Immature natural killer cell (primary cell): Measurements from ENCODE around the gene LYG2. TPM values are rescaled to one million over a fixed set of nuclear protein-coding genes. Genes with fewer than 3 reads are reported as not detected.
A peak's percentile ranks its signal among the peaks of the same experiment; 100 is the strongest.
"Not testable (repeated sequence)": the region's sequence is repeated elsewhere in the genome, so short reads cannot be mapped to it uniquely, and the experiment has no call there.

Source experiments
- DNase-seq, 3 donors: peaks; one replicate each; pipeline ENCODE4 v3.0.0; 2022; ENCODE audit warnings: mixed read lengths in 1 of 3
- H3K27ac Mint-ChIP-seq, 6 donors: one replicate each; pipeline ENCODE4 v1.8.0; 2020; ENCODE audit warnings: mixed read lengths in 6 of 6, mild to moderate bottlenecking in 5 of 6, inconsistent platforms in 4 of 6, moderate library complexity in 3 of 6
- H3K27me3 Mint-ChIP-seq, 3 donors: one replicate each; pipeline ENCODE4 v1.8.0; 2020 to 2021; ENCODE audit warnings: low read depth in 3 of 3, mild to moderate bottlenecking in 3 of 3, mixed read lengths in 3 of 3, moderate library complexity in 3 of 3, inconsistent platforms in 1 of 3
- H3K36me3 Mint-ChIP-seq, 3 donors: one replicate each; pipeline ENCODE4 v1.8.0; 2020; ENCODE audit warnings: mixed read lengths in 3 of 3, inconsistent platforms in 2 of 3, mild to moderate bottlenecking in 2 of 3
- H3K4me1 Mint-ChIP-seq, 2 donors: one replicate each; pipeline ENCODE4 v1.8.0; 2020; ENCODE audit warnings: inconsistent platforms in 2 of 2, mild to moderate bottlenecking in 2 of 2, mixed read lengths in 2 of 2, moderate library complexity in 1 of 2
- H3K4me3 Mint-ChIP-seq, 5 donors: one replicate each; pipeline ENCODE4 v1.8.0; 2020; ENCODE audit warnings: mild to moderate bottlenecking in 5 of 5, mixed read lengths in 5 of 5, inconsistent platforms in 3 of 5, moderate library complexity in 3 of 5
- H3K9me3 Mint-ChIP-seq, 6 donors: one replicate each; pipeline ENCODE4 v1.8.0; 2020; ENCODE audit warnings: mild to moderate bottlenecking in 6 of 6, mixed read lengths in 6 of 6, inconsistent platforms in 4 of 6, moderate library complexity in 3 of 6
- polyA plus RNA-seq, 3 donors: library from polyadenylated mRNA; unstranded; fragments of 300-500 nt; fragmentation: Illumina TruSeq; gene quantifications; one replicate each; pipeline ENCODE4 v1.2.3, GENCODE V29; 2021

The LYG2 gene
- polyA plus RNA-seq, 3 donors from 2014 or later = not detected

- Mint-ChIP-seq H3K27me3 (peaks cover 0 to 1% (median 0%) of the 10 kb centered on the region in 3 donors), H3K27ac (no peak overlapping the region), H3K9me3 (no peaks in the 10 kb centered on the region)
Measured at GRCh38 chr2:99249951-99250350, 5.5 kb downstream of the LYG2 start.

GRCh38 chr2:99242151-99242550 lies 13.3 kb downstream of the LYG2 start:
- Mint-ChIP-seq H3K4me1 (no peaks in the 10 kb centered on the region), H3K36me3 (peaks cover 3 to 11% (median 11%) of the 10 kb centered on the region in 3 donors), H3K27ac (no peak overlapping the region), H3K4me3 (no peak overlapping the region), H3K27me3 (peaks cover 0 to 1% (median 0%) of the 10 kb centered on the region in 3 donors), H3K9me3 (no peaks in the 10 kb centered on the region)
- no peak for DNase-seq

More at GRCh38 chr2:99249951-99250350, 5.5 kb downstream of the LYG2 start:
- no peak overlapping the region for H3K4me3 Mint-ChIP-seq
- peaks cover 9 to 15% (median 9%) of the 10 kb centered on the region in 3 donors for H3K36me3 Mint-ChIP-seq
- no peak for DNase-seq
- H3K4me1 Mint-ChIP-seq = no peaks in the 10 kb centered on the region

GRCh38 chr2:99240431-99240830 lies 15.0 kb downstream of the LYG2 start:
- H3K27ac Mint-ChIP-seq = no peak overlapping the region
- no peak for DNase-seq
- H3K4me3 Mint-ChIP-seq = no peak overlapping the region
- peaks cover 0 to 1% (median 0%) of the 10 kb centered on the region in 3 donors for H3K27me3 Mint-ChIP-seq
- peaks cover 0 to 7% (median 0%) of the 10 kb centered on the region in 3 donors for H3K36me3 Mint-ChIP-seq
- no peaks in the 10 kb centered on the region for H3K9me3 Mint-ChIP-seq
- no peaks in the 10 kb centered on the region for H3K4me1 Mint-ChIP-seq

- Mint-ChIP-seq H3K36me3 (peaks cover 0 to 7% (median 0%) of the 10 kb centered on the region in 3 donors), H3K27ac (no peak overlapping the region), H3K27me3 (peaks cover 0 to 1% (median 0%) of the 10 kb centered on the region in 3 donors), H3K9me3 (peaks cover 0 to 2% (median 0%) of the 10 kb centered on the region in 6 donors), H3K4me3 (no peak overlapping the region), H3K4me1 (no peaks in the 10 kb centered on the region)
- no peak for DNase-seq
Measured at GRCh38 chr2:99238599-99238998, 16.9 kb downstream of the LYG2 start.

GRCh38 chr2:99233177-99233576 lies 22.3 kb downstream of the LYG2 start:
- not testable (repeated sequence) for H3K27me3 Mint-ChIP-seq, H3K27ac Mint-ChIP-seq, DNase-seq, H3K4me3 Mint-ChIP-seq, H3K4me1 Mint-ChIP-seq, H3K36me3 Mint-ChIP-seq
- peaks cover 9 to 24% (median 18%) of the 10 kb centered on the region in 6 donors for H3K9me3 Mint-ChIP-seq

DNA sequence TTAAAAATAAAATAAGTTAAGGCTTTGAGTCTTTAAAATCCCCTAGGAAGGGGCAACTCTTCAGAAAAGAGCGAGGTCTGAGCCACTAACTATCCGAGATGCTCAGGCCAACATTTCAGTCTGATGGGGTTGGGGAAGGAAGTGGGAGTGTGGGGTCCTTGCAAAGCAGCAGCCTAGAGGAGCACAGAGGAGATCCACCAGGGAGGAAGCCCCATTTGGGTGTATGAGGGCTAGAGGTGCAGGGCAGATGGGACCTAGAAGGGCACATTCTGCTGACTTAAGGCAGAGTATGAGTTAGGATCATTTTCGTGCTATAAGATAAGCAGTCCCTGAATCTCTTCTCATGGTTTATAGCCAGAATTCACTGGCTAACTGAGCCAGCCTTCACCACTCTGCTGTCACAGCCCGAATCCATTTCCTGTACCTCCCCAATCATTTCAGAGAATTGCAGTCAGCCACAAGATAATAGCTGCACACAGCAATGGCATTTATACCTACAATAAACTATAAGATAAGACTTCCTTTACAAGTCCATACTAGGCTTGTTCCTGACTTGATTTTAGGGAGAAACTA lies 37.5 kb downstream of the LYG2 start:
- Mint-ChIP-seq H3K27me3 (no peaks in the 10 kb centered on the region), H3K27ac (no peak overlapping the region), H3K4me3 (no peak overlapping the region), H3K4me1 (no peaks in the 10 kb centered on the region), H3K9me3 (no peaks in the 10 kb centered on the region), H3K36me3 (peaks cover 6 to 27% (median 23%) of the 10 kb centered on the region in 3 donors)
- DNase-seq = no peak

DNA sequence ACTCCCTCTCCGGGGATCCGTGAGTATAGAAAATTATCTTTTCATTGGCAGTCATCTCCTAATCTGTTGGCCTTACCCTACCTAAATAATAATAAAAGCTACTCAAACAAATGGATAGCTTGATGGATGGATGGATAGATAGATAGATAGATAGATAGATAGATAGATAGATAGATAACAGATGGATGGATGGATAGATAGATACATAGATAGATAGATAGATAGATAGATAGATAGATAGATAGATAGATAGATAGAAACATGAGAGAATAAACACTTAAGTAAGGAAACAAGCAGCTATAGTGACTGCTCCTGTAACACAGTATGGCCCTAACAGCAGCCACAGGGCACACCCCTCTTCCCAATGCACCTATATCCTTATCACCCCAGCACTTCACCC lies 39.4 kb downstream of the LYG2 start:
- no peak for DNase-seq
- Mint-ChIP-seq H3K27ac (no peak overlapping the region), H3K36me3 (peaks cover 6 to 17% (median 15%) of the 10 kb centered on the region in 3 donors), H3K9me3 (no peaks in the 10 kb centered on the region), H3K4me3 (no peak overlapping the region), H3K4me1 (no peaks in the 10 kb centered on the region), H3K27me3 (no peaks in the 10 kb centered on the region)

GRCh38 chr2:99205491-99205890 lies 50.0 kb downstream of the LYG2 start:
- Mint-ChIP-seq H3K27ac (no peak overlapping the region), H3K4me3 (no peak overlapping the region), H3K36me3 (peaks cover 14 to 32% (median 30%) of the 10 kb centered on the region in 3 donors), H3K4me1 (no peaks in the 10 kb centered on the region), H3K27me3 (peaks cover 0 to 2% (median 1%) of the 10 kb centered on the region in 3 donors), H3K9me3 (peaks cover 0 to 14% (median 5%) of the 10 kb centered on the region in 6 donors)
- no peak for DNase-seq

DNA sequence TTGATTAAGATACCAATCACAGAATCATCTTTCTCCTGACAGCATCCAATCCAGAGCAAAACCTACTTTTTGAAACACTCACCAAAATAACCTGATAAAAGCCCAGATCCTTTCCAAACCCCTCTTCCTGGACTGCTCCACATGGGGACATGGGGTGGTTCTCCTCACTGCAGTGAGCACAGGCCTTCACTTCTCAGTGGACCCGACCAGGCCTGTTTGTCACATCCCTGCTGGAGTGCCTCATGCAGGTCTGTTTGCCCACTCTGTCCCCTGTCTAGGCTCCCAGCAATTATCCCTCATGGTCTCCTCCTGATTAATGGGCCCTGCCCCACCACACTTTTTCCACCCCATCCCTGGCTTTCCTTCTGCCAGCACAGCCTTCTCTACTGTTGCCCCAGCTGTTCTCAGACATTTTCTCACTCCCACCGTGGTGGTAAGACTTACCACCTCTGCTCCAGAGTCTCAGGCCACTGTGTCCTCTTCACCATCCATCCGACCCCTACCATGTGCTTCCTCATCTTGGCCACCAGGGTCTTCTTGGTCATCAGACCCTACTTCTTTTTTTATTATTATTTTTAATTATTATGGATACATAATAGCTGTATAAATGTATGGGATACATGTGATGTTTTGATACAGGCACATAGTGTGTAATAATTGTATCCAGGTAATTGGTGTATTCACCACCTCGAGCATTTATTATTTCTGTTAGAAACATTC lies 53.3 kb downstream of the LYG2 start:
- Mint-ChIP-seq H3K27me3 (peaks cover 0 to 2% (median 2%) of the 10 kb centered on the region in 3 donors), H3K4me3 (no peak overlapping the region), H3K27ac (peak overlapping the region in 3 of 6 donors; percentile 1 to 56 (median 29)), H3K4me1 (no peaks in the 10 kb centered on the region), H3K36me3 (peaks cover 6 to 15% (median 6%) of the 10 kb centered on the region in 3 donors), H3K9me3 (peaks cover 0 to 14% (median 4%) of the 10 kb centered on the region in 6 donors)
- DNase-seq = no peak

DNA sequence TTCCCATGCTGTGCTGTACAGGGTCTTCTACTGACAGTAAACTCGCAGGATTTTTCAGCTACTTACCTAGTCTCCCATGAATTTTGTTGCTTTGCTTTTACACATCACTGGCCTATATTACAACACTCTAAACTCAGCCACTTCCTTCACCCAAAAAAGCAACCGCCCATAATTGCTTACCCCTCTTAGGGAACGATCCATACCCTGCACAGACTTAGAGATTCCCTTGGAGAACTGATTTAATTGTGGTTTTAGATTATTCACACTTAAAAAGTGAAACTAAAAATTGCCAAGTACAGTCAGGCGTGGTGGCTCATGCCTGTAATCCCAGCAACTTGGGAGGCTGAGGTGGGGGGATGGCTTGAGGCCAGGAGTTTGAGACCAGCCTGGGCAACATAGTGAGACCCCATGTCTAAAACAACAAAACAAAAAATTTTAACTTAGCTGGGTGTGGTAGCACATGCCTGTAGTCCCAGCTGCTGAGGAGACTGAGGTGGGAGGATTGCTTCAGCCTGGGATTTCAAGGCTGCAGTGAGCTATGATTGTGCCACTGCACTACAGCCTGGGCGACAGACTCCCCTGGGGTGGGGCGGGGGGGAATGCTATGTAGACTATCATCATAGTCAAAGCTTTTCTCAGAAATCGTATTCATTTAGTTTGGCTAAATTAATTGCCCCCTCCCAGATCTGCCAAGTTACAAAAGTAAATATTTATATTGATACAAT lies 55.2 kb downstream of the LYG2 start:
- Mint-ChIP-seq H3K4me3 (no peak overlapping the region), H3K4me1 (no peaks in the 10 kb centered on the region), H3K27ac (peak overlapping the region in 4 of 6 donors; percentile 12 to 65 (median 38)), H3K27me3 (peaks cover 0 to 2% (median 2%) of the 10 kb centered on the region in 3 donors), H3K36me3 (peaks cover 8 to 16% (median 9%) of the 10 kb centered on the region in 3 donors), H3K9me3 (no peaks in the 10 kb centered on the region)
- DNase-seq = no peak

DNA sequence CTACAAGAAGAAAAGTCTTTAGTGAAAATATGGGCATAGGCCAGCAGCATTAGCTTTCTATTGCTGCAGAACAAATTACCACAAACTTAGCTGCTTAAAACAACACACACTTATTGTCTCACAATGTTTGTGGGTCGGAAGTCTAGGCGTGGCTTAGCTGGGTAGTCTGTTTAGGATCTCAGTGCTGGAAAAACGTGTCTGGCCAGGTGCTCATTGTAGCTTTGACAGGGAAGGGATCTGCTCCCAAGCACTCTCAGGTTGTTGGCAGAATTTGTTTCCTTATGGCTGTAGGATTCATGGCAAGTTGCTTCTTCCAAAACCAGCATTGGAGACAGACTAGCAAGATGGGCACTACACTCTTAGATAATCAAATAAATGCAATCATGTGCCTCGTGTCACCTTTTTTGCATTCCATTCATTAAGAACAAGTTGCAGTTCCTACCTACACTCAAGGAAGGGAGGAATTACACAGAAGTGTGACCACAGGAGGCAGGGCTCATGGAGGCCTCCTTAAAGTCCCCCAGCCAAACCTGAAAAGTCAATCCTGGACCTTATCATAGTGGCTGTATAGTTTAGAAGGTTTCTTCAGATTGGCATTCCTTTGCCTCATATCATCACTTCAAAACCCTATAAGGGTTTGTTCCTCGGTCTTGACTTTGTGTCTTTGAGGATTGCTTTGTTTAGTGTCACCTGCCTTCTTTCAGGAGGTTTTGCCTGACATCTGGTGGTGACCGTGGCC lies 57.2 kb downstream of the LYG2 start:
- Mint-ChIP-seq H3K9me3 (no peaks in the 10 kb centered on the region), H3K27ac (no peak overlapping the region)

DNA sequence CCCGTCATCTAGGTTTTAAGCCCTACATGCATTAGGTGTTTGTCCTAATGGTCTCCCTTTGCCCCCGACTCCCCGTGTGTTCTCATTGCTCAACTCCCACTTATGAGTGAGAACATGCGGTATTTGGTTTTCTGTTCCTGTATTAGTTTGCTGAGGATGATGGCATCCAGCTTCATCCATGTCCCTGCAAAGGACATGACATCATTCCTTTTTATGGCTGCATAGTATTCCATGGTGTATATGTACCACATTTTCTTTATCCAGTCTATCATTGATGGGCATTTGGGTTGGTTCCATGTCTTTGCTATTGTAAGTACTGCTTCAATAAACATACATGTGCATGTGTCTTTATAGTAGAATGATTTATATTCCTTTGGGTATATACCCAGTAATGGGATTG lies 63.1 kb downstream of the LYG2 start:
- not testable (repeated sequence) for DNase-seq, H3K27ac Mint-ChIP-seq, H3K9me3 Mint-ChIP-seq, H3K4me3 Mint-ChIP-seq, H3K27me3 Mint-ChIP-seq
- Mint-ChIP-seq H3K4me1 (peaks cover 2 to 30% of the 10 kb centered on the region in 2 donors), H3K36me3 (peaks cover 25 to 48% (median 30%) of the 10 kb centered on the region in 3 donors)

More for the DNA sequence above, 57.2 kb downstream of the LYG2 start:
- Mint-ChIP-seq H3K36me3 (peaks cover 9 to 20% (median 10%) of the 10 kb centered on the region in 3 donors), H3K27me3 (peaks cover 0 to 2% (median 0%) of the 10 kb centered on the region in 3 donors), H3K4me1 (no peaks in the 10 kb centered on the region), H3K4me3 (no peak overlapping the region)
- no peak for DNase-seq
